ENCODE results near the gene SIK3.
"Not testable (repeated sequence)": the region's sequence is repeated elsewhere in the genome, so short reads cannot be mapped to it uniquely, and the experiment has no call there.

The SIK3 gene

DNA sequence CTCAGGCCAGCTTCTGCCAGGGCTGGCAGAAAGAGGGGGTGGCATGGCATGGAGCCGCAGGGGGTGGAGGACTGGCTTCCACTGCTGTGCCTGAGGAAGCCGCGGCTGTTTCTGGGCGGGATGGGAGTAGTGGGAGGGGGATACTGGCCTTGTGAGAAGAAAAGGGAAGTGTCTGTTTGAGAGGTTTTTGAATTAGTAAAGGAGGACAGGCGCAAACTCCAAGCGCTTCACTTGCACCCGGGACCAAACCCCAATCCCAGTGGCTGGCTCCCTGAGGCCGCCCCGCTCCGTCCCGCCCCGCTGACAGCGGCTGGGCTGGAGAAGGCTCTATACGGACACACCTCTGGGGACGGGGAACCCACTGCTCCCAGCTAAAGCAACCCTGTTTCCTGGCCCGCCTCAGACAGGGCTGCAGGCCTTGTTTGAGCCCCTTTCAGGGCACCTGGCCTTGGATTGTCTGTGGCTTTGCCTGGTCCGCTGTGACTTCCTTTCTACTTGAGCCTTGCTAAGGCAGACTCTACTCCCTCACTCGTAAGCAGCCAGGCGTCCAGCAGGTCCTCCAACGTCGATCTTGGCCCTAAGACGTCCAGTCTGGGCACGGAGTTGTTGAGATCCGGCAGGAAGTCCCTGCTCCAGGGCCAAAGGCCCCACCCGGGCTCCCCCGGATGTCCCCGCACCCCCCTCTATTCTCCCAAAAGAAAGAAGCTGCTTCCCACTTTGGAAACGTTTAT, 263.0 kb downstream of the SIK3 start:
- DNase-seq: no peak

DNA sequence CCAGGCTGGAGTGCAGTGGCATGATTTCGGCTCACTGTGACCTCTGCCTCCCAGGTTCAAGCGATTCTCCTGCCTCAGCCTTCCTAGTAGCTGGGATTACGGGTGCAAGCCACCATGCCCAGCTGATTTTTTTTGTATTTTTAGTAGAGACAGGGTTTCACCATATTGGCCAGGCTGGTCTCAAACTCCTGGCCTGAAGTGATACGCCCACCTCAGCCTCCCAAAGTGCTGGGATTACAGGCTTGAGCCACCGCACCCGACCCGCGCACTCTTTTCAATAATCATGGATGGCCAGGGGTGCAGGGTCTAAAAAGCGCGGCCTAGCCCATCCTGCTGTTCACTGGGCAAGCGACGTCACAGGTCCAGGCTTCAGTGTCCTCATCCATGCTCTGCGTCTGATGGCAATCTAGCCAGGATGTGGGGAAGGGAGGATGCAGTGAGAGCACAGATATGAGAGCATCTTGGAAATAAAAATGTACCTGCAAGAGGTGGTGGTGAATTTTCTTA, 263.6 kb downstream of the SIK3 start:
- not testable (repeated sequence) for DNase-seq

DNA sequence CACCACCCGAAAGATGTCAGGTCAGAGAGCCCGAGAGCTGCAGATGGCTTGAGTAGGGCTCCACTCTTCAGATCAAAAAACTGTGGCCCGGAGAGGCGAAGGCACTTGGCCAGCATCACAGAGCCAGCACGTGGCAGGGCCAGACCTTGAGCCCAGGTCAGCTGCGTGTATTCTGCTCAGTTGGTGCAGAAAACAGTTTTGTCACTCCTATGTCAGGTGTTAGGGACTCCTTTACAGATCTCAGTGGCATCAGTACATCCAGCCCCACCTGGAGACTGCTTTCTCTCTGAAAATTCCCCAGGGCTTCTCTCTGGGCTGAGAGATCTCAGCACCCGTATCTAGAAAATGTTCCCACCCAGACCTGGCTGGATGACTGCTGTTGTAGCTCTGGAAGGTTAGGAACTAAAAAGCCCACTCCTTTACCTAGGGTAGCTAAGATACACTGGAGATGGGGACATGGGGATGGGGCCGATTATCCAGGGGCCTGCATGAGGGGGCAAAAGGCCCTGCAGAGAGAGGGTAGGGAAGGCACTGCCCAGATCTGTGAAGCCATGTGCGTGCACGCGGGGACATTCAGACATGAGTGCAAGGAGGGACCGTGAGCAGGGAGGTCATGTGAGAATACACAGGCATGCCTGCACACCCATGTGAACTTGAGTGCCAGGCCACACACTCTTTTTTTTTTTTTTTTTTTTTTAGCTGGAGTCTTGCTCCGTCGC, 264.3 kb downstream of the SIK3 start:
- no peak for DNase-seq

- no peak for DNase-seq
These were observed 264.8 kb downstream of the SIK3 start for GRCh38 chr11:116833491-116833815.

- DNase-seq: no peak
These were observed 265.6 kb downstream of the SIK3 start for GRCh38 chr11:116832350-116833290.

- DNase-seq: no peak
These were observed 266.4 kb downstream of the SIK3 start for GRCh38 chr11:116831790-116832349.

GRCh38 chr11:116830184-116830912, 267.9 kb downstream of the SIK3 start:
- DNase-seq: no peak

GRCh38 chr11:116829525-116830183, 268.6 kb downstream of the SIK3 start, which contains the start of gene APOC3:
Gene APOC3 (plus strand): TSS chr11:116829907. CDS start chr11:116830583, 676 bp downstream.
- DNase-seq: no peak

DNA sequence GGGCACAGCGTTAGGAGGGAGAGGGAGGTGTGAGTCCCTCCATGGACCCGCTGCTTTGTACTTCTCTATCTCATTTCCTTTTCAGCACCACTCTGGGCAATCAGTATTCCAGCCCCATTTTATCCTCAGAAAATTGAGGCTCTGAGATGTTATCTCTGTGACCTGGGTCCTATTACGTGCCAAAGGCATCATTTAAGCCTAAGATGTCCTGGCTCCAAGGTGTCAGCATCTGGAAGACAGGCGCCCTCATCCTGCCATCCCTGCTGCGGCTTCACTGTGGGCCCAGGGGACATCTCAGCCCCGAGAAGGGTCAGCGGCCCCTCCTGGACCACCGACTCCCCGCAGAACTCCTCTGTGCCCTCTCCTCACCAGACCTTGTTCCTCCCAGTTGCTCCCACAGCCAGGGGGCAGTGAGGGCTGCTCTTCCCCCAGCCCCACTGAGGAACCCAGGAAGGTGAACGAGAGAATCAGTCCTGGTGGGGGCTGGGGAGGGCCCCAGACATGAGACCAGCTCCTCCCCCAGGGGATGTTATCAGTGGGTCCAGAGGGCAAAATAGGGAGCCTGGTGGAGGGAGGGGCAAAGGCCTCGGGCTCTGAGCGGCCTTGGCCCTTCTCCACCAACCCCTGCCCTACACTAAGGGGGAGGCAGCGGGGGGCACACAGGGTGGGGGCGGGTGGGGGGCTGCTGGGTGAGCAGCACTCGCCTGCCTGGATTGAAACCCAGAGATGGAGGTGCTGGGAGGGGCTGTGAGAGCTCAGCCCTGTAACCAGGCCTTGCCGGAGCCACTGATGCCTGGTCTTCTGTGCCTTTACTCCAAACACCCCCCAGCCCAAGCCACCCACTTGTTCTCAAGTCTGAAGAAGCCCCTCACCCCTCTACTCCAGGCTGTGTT, 269.4 kb downstream of the SIK3 start:
- no peak for DNase-seq

GRCh38 chr11:116827461-116827860, 270.8 kb downstream of the SIK3 start:
- no peak for DNase-seq

GRCh38 chr11:116826751-116827431, 271.3 kb downstream of the SIK3 start:
- DNase-seq: no peak

GRCh38 chr11:116825854-116826750, 272.1 kb downstream of the SIK3 start:
- DNase-seq: no peak

- DNase-seq: no peak
These were observed 272.8 kb downstream of the SIK3 start for GRCh38 chr11:116825434-116825833.

- DNase-seq: no peak
These were observed 275.0 kb downstream of the SIK3 start, which contains the start of gene APOA4 for GRCh38 chr11:116823031-116823843. Gene APOA4 (minus strand): TSS chr11:116823304. CDS start chr11:116823191, 113 bp downstream.

DNA sequence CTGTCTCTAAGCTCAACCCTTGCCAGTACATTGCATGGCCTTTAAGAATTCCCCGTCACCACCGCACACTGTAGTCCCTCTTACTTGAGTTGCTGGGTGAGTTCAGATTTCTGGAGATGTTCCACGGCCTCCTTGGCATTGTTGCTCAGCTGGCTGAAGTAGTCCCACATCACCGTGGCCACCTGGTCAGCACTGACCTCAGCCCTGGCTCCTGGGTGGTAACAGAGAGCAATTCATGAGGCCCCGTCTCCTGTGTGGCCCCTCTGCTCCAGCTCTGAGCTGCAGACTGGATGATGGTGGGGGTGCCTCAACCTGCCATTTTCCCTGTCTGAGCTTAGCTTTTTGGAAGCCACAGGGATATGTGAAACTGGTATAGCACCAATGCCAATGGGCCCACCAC, 275.7 kb downstream of the SIK3 start:
- DNase-seq: no peak

GRCh38 chr11:116821050-116821918, 276.9 kb downstream of the SIK3 start:
- DNase-seq: no peak

DNA sequence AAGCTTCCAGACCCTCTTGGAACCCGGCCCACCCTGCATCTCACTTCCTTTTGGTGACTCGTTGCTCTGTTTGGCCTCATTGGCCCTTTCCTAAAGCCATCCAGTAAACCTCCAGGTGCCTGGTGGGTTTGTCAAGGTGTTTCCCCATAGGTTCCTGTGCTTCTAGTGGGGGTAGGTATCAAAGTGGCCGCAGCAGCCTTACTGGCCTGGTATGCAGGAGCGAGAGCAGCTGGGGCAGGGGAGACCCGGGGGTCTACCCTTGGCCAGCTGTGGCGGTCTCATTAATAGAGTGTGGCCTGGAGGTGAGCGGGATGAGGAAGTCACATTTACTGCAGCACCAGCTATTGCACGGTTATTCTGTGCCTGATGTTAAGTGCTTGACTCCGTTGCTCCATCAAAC, 279.2 kb downstream of the SIK3 start:
- no peak for DNase-seq
